ENCODE data around the gene ZNF622.

The ZNF622 gene, protein sequence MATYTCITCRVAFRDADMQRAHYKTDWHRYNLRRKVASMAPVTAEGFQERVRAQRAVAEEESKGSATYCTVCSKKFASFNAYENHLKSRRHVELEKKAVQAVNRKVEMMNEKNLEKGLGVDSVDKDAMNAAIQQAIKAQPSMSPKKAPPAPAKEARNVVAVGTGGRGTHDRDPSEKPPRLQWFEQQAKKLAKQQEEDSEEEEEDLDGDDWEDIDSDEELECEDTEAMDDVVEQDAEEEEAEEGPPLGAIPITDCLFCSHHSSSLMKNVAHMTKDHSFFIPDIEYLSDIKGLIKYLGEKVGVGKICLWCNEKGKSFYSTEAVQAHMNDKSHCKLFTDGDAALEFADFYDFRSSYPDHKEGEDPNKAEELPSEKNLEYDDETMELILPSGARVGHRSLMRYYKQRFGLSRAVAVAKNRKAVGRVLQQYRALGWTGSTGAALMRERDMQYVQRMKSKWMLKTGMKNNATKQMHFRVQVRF
- total RNA-seq = 51.6 to 75.2 (median 55.5) reads per million in 4 donors

DNA sequence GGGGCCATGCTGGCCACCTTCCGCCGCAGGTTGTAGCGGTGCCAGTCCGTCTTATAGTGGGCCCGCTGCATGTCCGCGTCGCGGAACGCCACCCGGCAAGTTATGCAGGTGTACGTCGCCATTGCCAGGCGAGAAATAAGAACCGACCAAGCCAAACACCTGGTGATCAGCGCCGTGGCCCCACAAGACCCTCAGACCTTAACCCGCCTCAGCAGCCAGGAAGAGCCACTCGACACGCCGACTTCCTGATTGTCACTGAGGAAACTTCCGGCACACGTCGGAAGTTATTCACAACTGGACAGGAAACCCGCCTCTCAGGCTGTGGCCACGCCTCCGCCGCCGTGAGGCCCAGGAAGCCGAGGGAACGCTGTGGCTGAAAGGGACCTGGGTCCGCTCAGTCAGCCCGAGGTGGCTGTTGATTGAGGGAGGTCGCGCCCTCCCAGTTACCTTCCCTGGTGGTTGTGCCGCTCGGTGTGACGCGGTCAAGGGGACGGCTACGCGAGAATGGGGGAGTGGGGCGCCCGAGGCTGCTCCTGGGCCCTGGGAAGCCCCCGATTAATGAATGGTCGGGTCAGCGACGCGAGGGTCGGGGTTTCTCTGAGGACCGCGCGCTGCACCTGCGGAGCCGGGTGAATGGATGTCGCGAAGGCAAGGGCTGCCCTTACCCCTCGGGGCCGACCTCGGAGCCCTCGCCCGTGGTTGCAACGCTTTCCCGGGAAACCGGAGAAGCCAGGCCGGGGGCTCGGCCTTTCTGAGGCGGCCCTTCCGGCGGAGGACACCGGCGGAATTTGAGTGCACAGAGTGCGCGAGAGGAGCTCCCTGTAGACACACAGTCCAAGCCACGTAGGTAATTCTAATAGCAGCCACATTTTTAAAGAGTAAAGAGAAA, at the start of gene ZNF622:
Gene ZNF622 (minus strand): TSS at position 257 of the 889 bp plus-strand sequence. CDS start 135 bp downstream, at position 122.
- peak; percentile 74 to 93 (median 82) for DNase-seq

DNA sequence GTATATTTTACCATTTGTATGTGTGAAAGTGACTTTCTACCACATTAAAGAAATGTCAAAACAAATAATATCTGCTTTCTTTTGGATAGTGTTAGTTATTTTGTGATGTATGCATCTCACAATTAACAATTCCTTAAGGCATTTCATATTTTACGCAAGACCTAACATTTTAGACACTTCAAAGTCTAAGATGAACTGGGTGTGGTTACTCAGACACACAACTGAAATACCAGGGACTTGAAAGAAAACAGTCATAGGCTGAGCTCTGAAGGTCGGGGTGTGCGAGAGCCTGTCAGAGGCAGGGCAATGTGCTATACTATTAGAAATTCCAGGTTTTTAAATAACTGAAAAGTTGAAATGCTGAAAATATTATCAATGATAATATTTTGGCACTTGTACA, 44.5 kb upstream of the ZNF622 start:
- no peak for DNase-seq

DNA sequence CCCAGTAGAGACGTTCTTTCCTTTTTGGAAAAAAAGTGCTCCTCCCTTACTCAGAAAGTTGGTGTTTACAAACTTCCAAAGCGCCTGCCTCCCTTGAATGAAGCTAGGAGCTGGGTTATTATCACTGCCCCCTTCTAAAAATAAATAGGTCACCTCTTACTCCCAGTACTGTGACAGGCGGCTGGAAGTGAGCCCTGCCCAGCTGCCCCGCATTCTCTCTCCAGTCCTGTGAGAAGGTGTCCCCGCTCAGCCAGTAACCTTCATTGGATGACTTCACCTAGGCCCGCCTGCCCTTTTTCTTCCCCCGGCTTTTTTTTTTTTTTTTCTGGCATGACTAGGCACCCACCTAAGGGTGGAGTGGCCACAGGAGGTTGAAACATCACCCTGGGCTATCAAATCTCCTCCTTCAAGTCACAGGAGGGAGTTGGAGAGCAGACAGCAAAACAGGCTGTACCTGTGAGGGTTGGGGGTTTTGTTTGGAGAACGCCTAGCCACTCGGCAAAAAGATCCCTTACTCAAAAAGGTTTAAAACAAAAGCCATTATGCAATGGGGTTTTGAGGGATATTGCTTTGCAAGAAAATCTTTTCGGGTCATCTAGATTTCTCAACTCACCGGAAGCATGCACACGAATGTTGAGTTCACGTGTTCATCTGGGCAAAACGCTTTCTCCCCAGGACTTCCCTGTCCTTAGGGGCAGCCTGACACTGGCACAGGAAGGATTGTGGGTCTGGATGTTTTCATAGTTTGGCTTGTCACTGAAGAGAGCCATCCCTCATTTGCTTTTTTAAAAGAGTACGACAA, 43.3 kb upstream of the ZNF622 start:
- no peak for DNase-seq

GRCh38 chr5:16507716-16508115, 42.1 kb upstream of the ZNF622 start:
- no peak for DNase-seq

DNA sequence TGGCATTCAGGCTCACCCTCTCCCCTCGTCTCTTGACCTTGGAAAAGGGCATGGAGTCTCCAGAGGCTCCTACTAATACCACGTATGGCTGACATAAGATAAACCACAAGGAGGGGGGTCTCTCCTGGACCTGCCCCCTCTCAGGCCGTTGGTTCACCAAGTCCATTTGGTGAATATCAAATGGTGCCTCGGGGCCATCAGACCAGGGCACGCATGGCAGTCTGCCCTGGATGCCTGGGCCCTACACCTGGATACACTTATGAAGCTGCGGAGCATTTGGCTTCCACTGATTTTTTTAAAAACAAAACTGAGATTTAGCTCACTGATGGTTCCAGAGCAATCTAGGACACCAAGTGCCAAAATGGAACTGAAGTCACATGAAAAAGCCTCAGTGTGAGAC, 40.3 kb upstream of the ZNF622 start:
- DNase-seq = no peak

DNA sequence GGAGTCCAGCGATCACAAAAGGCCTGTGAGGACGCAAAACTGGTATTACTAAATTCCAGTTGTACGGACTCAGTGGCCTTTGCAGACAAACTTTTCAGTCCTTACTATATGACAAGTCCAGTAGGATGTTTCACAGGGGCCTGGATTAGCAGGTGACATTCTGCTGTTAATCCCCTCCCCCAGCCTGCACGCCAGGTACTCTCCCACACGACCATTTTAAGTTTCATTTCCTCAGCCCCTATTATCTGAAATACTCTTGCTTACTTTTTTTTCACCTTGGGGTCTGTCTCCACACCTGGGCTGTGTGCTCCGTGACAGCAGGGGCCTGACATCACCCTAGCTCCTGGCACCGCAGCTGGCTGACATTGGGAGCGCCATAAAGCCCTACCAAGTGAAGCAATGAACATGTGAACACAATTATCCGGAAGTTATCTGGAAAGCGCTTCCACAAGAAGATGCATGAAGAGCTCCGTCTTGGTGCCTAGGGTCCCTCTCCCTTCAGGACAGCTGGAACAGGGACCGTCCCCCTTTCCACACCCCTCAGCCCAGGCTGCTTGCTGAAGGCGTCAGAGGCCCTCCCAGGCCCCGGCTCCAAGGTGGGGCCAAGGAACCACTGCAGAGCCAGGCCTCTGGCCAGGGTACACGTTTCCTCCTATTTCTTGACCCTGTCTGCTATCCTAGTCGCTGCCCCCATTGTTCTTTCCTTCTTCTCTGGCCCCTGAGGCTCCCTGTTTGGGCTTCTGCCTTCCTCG, 39.7 kb upstream of the ZNF622 start:
- DNase-seq = no peak

DNA sequence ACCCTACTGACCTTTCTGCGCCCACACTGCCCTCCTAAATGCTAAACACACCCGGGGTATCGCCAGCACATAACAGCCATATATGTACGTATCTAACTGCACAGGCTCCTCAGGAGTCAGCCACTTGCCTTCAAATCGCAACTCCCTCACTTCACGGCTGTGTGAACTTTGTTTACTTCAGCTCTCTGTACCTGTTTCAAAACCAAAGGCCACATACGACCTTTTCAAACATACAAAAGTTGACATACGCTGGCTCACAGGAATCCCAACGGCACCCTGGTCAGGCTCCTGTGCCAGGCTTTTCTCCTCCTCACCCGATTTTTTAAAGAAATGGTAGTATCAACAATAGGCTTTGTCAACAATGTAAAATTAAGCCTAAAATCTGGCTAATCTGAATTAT, 39.0 kb upstream of the ZNF622 start:
- DNase-seq = no peak

- no peak for DNase-seq
Observed at GRCh38 chr5:16502866-16503265, 37.3 kb upstream of the ZNF622 start.

GRCh38 chr5:16500024-16500423, 34.4 kb upstream of the ZNF622 start:
- DNase-seq = no peak

- DNase-seq = no peak
Observed at GRCh38 chr5:16497546-16497945, 31.9 kb upstream of the ZNF622 start.

DNA sequence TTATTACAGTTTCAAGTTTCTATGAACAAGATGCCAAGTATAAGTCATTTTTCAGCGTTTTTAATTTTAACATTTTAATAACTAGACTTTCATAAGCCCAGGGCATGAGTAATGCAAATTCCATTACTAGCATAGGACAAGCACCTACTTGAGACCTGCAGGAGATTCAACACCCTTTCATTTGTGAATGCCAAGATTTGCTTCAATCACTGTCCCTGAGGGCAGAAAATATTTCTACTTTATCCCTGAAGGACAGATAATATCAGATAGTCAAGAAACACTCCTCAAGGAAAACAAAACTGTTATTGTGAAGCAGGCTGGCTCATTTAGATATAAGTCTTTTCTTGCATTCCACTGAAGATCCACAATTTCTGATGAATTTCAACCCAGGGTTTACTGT, 27.7 kb upstream of the ZNF622 start:
- no peak for DNase-seq

DNA sequence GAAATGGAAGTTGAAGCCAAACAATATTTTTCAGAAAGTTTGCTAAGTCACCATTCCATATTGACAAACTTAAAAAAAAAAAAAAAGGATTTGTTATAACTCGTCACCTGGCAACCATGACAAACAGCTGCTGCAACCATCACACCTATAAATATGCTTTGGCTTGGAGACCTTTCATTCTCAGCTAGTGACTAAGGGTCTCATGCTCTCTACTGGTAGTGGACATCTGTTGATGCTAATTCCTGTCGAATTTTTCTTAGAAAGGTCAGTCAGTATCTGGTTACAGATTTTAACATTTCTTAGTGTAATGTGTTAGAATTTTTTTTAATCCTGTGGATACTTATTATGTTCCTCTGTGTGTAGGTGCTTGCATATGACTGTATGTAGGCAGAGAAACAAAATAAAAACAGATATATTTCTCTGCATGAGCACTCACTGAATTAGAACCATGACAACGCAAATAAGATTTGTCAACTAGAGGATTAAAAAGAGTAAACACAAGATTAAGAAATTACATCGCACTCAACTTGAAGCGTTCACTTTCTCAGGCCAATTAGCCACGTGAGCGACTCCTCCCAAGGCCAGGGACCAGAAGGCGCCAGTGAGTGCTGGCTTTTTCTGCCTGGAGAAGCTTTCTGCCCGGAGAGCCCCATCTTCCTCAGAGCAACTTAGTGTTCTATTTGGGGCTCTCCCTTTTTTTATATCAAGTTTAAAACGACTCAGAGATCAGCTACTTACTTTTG, 27.0 kb upstream of the ZNF622 start:
- DNase-seq = no peak

DNA sequence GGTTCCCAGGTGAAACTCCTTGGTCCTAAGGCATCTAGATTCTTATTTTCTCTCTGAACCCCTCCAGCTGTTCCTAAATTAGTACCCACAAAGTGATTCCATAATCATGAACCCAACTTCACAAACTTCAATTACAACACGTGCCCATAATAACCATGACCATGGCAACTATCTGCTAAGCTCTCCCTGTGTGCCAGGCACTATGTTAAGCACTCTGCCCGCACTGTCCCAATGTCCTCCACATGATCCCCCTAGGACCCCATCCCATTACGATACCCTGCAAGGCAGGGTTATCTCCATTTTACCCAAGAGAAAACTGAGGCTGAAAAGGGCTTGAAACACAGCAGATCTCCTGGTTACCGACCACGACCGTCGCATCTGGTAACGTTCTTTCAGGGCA, 25.3 kb upstream of the ZNF622 start:
- no peak for DNase-seq

GRCh38 chr5:16489322-16489791, 23.8 kb upstream of the ZNF622 start:
- DNase-seq = no peak

GRCh38 chr5:16487456-16487855, 21.9 kb upstream of the ZNF622 start:
- no peak for DNase-seq

DNA sequence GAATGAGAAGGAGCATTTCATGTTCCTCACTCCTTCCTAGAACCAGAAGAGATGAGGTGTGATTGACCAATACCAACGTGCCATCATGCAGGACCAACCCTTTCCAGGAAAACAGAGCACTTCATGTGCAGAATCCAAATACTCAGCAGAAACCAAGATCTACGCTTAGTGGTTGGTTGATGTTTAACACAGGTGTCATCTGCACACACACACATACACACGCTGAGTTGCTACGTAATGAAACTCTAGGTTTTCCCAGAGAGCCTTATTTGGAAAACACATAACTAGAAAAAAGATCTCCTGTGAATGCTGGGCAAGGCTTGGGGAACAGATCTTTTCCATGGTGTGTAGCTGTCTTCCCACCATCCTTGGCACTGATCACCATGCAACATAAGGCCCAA, 21.1 kb upstream of the ZNF622 start:
- DNase-seq = no peak

DNA sequence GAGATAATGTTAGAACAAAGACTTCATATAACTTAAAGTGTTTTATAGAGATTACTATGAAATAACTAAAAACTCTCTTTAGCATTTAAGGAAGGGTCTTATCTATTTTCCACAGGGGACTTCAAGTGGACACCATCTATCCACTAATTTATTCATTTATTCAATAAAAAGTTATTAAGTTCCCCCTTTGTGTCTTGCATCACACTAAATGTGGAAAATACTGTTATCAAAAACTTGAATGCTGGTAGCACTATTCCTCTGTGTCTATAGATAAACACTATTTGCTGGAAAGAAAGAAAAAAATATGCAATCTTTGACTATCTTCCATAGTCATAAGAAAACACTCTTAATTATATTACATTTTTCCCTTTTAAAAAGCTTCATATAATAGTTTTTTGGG, 20.1 kb upstream of the ZNF622 start:
- DNase-seq = no peak

GRCh38 chr5:16484081-16484480, 18.5 kb upstream of the ZNF622 start:
- DNase-seq = no peak

DNA sequence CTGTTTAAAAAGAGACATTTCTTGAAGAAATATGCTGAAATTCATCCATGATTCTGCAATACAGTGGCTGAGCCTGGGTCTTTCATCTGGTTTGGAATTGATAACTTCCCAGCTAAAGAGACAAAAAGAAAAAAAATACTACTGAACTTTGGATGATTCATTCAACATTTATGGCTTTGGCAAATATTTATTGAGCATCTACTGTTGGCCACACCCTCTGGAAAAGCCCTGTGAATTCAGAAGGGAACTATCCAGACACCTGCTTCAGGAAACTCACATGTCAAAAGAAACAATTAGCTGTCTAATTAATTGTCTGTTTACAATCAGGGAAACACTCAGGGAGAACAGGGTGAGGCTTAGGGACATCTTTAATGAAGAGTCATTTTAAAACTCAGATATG, 17.8 kb upstream of the ZNF622 start:
- DNase-seq = no peak

GRCh38 chr5:16482891-16483290, 17.3 kb upstream of the ZNF622 start:
- no peak for DNase-seq

All from T-helper 1 cell (primary cell).